Measurements from ENCODE around the gene SLC24A1. TPM values are rescaled to one million over a fixed set of nuclear protein-coding genes. Genes with fewer than 3 reads are reported as not detected.

SLC24A1 gene
- total RNA-seq, 4 donors from 2014 or later: 6.0 to 15.7 (median 9.4) TPM

- no peak overlapping the region for H3K4me3 ChIP-seq
- TF ChIP-seq CTCF (IDR thresholded peaks at IDR 0.05) (no peak), POLR2A (IDR thresholded peaks at IDR 0.05) (no peak)
- H3K9me3 ChIP-seq: no peaks in the 10 kb centered on the region
These were observed 58.8 kb downstream of the SLC24A1 start for GRCh38 chr15:65680544-65680943.

GRCh38 chr15:65682404-65682911 lies 60.7 kb downstream of the SLC24A1 start:
- no peak for DNase-seq
- Histone ChIP-seq H3K4me3 (no peak overlapping the region), H3K27ac (no peak overlapping the region), H3K27me3 (no peaks in the 10 kb centered on the region), H3K9me3 (no peaks in the 10 kb centered on the region), H3K4me1 (no peaks in the 10 kb centered on the region), H3K36me3 (no peaks in the 10 kb centered on the region)
- no peak for TF ChIP-seq POLR2A (IDR thresholded peaks at IDR 0.05)
- TF ChIP-seq CTCF (IDR thresholded peaks at IDR 0.05): no peak

More at GRCh38 chr15:65680544-65680943, 58.8 kb downstream of the SLC24A1 start:
- Histone ChIP-seq H3K27ac (no peak overlapping the region), H3K27me3 (no peaks in the 10 kb centered on the region), H3K36me3 (no peaks in the 10 kb centered on the region), H3K4me1 (no peaks in the 10 kb centered on the region)
- no peak for DNase-seq

- DNase-seq: no peak
- H3K9me3 ChIP-seq: no peaks in the 10 kb centered on the region
- no peak overlapping the region for H3K27ac ChIP-seq
- no peak for TF ChIP-seq CTCF (IDR thresholded peaks at IDR 0.05)
- H3K27me3 ChIP-seq: no peaks in the 10 kb centered on the region
- H3K36me3 ChIP-seq: peaks cover 0 to 32% (median 0%) of the 10 kb centered on the region in 3 donors
- no peak overlapping the region for H3K4me3 ChIP-seq
- no peaks in the 10 kb centered on the region for H3K4me1 ChIP-seq
These were observed 66.7 kb downstream of the SLC24A1 start for GRCh38 chr15:65688462-65688861.

GRCh38 chr15:65690173-65690572 lies 68.4 kb downstream of the SLC24A1 start:
- H3K4me3 ChIP-seq: no peak overlapping the region

GRCh38 chr15:65690778-65691177 lies 69.0 kb downstream of the SLC24A1 start:
- Histone ChIP-seq H3K4me1 (no peaks in the 10 kb centered on the region), H3K36me3 (peaks cover 0 to 32% (median 0%) of the 10 kb centered on the region in 3 donors), H3K4me3 (no peak overlapping the region), H3K9me3 (no peaks in the 10 kb centered on the region), H3K27ac (no peak overlapping the region), H3K27me3 (no peaks in the 10 kb centered on the region)
- TF ChIP-seq CTCF (IDR thresholded peaks at IDR 0.05) (no peak), POLR2A (IDR thresholded peaks at IDR 0.05) (no peak)
- no peak for DNase-seq

More at GRCh38 chr15:65690173-65690572, 68.4 kb downstream of the SLC24A1 start:
- no peak for TF ChIP-seq POLR2A (IDR thresholded peaks at IDR 0.05)
- TF ChIP-seq CTCF (IDR thresholded peaks at IDR 0.05): no peak
- Histone ChIP-seq H3K9me3 (no peaks in the 10 kb centered on the region), H3K36me3 (peaks cover 0 to 32% (median 0%) of the 10 kb centered on the region in 3 donors), H3K4me1 (no peaks in the 10 kb centered on the region), H3K27ac (no peak overlapping the region), H3K27me3 (no peaks in the 10 kb centered on the region)
- DNase-seq: no peak

GRCh38 chr15:65695081-65695480 lies 73.3 kb downstream of the SLC24A1 start:
- H3K4me1 ChIP-seq: no peaks in the 10 kb centered on the region
- H3K27ac ChIP-seq: no peak overlapping the region
- DNase-seq: no peak
- no peaks in the 10 kb centered on the region for H3K9me3 ChIP-seq
- H3K4me3 ChIP-seq: no peak overlapping the region
- H3K27me3 ChIP-seq: no peaks in the 10 kb centered on the region
- peaks cover 0 to 29% (median 0%) of the 10 kb centered on the region in 3 donors for H3K36me3 ChIP-seq
- TF ChIP-seq CTCF (IDR thresholded peaks at IDR 0.05) (no peak), POLR2A (IDR thresholded peaks at IDR 0.05) (no peak)

Data from Peyer's patch (tissue), 4 donors.